Measurements from ENCODE around the gene RLF.

The RLF gene

DNA sequence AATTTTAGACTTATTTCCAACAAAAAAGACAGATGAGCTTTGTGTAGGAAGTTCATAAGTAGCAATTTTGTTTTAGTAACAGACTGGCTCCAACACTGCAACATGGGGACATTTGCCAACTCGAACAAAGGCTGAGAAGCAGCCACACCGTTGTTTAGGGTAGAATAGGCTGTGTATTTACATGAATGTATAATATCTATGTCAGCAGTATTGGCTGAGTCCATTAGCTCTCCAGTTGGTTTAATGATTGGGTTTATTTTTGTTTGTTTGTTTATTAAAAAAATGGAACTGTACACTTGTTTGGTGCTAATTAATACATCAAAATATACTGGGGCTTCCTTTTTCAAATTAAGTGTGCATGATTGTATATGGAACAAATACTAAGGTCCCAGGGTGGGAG is 79.2 kb downstream of the RLF start:
- DNase-seq: no peak

DNA sequence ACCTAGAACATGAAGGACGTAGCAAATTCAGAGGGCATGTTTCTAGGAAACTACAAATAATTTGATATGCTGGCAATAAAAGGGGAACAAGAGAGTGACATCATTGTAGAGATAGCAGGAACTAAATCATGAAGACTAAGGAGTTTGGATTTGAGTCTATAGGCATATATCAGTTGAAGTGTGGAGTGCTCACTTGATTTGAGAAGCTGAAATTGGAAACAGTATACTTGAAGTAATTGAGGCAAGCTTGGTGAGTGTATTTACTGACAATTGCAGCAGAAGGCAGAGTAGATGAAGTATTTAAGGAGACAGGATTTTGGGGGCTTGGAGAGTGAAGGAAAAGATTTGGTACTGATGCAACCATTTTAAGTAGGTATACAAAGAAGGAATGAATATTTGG is 80.2 kb downstream of the RLF start:
- DNase-seq: no peak

DNA sequence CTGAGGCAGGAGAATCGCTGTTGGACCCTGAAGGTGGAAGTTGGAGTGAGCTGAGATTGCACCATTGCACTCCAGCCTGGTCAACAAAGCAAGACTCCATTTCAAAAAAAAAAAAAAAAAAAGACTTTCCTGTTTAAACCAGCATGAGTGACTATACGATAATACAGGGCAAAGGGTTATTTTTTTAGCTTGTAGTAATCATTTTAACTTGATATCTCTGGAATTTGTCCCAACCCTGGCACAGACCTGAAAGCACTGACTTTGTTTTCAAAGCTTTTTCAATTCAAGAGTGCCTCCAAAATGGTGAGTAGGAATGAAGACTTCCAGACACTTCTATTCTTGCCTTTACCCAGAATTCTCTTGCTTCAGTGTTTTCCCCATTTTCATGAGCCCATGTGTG is 82.2 kb downstream of the RLF start:
- no peak for DNase-seq

GRCh38 chr1:40244138-40244744 is 83.1 kb downstream of the RLF start:
- DNase-seq: no peak

GRCh38 chr1:40245686-40246085 is 84.5 kb downstream of the RLF start:
- no peak for DNase-seq

GRCh38 chr1:40247655-40248054 is 86.5 kb downstream of the RLF start, which contains the start of gene TMCO2:
TMCO2 (plus strand) TSS chr1:40247937; CDS start chr1:40247994, 57 bp downstream.
- DNase-seq: no peak

DNA sequence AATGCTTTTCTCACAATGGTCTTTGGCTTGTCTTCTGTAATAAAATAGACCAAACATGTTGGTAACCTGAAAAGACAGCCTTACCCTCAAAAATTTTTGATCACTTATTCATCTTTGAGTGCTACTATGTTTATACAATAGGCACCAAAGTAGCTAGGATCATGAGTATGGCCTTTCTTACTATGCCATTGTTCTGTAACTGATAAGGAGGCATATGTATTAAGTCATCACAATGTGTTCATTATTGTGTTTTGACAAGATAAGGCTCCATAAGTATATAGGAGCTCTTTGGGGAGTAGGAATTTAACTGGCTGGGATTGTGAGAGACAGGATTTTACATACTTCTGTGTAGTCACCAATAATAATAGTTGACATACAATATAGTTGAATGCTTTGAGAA is 87.2 kb downstream of the RLF start:
- DNase-seq: no peak

- no peak for DNase-seq
Observed at GRCh38 chr1:40251456-40251855, 90.3 kb downstream of the RLF start.

- no peak for DNase-seq
Observed at GRCh38 chr1:40252601-40253000, 91.4 kb downstream of the RLF start.

DNA sequence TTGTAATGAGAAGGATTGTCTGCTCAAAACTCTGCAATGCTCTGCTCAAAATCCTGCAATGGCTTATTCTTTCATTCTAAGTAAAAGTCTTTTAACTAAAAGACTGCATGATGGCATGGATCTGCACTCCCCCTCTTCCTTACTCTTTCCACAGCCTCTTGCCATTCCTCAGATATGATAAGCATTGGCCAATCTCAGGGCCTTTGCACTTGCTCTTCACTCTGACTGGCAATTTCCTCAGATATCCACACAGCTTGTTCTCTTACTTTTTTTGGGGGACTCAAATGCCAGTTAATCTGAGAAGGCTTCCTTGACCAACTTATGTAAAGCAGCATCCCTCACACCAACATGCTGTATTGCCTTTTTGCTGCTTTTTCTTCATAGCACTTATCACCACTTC is 94.0 kb downstream of the RLF start:
- DNase-seq: no peak

- no peak for DNase-seq
Observed at GRCh38 chr1:40256401-40257084, 95.4 kb downstream of the RLF start.

DNA sequence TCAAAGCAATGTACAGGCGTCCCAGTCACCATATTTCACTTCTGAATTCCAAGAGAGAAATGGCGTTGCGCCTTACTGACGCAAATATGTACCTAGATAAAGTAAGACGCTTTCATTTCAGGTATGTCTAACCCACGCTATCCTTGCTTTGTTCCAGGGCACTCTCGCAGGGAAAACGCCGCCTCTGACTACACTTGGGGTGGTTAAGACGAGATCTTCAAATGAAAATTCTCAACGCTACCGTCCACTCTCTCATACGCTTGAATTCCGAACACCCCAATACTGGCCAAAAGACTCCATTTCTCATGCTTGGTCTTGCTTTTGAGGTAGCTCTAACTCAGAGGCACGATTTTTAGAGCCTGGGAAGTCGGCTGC is 96.1 kb downstream of the RLF start:
- peak; percentile 86 for DNase-seq

- peak; percentile 90 for DNase-seq
Observed at GRCh38 chr1:40257688-40258444, 96.7 kb downstream of the RLF start, which contains the start of gene ZMPSTE24. ZMPSTE24 (plus strand) TSS chr1:40258236; CDS start chr1:40258272, 36 bp downstream.

DNA sequence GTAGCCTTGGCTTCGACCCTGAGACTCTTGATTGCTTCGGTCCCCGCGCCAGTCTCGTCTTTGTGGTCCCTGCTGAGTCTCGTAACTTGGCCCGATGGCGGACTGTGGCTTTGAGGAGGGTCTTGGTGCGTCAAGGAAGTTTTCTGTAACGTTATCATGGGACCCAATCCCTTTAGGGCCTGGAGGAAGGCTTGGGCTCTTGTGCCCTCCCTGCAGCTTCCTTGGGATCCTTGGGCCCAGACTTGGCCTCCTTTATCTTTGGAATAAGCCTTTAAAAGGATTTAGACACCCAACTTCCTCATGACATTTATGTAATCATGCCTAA is 97.2 kb downstream of the RLF start:
- no peak for DNase-seq

DNA sequence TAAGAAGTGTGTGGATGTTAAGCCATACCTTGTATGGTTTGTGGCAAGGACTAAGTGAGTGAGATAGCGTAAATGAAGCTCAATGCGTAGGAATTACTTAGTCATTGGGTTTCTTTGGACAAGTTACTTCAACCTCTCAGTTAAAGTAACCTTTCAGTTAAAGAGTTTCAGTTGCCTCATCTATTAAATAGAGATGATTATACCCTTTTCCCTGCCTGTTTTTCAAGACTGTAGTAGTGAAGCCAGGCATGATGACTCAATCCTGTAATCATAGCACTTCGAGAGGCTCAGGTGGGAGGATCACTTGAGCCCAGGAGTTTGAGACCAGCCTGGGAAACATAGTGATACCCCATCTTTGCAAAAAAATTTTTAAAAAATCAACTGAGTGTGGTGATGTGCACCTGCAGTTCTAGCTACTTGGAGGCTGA is 103.2 kb downstream of the RLF start:
- DNase-seq: no peak

DNA sequence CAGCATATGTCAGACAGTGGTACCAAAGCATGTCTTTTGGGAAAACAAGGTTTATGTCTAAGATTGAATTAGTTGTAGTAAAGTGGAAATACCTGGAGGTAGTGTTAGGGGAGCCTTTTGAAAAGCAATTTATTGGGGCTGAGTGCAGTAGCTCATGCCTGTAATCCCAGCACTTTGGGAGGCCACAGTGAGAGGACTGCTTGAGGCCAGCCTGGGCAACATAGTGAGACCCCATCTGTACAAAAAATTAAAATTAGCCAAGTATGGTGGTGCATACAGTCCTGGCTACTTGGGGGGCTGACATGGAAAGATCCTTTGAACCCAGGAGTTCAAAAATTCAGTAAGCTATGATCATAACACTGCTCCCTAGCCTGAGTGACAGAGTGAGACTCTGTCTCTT is 104.1 kb downstream of the RLF start:
- no peak for DNase-seq

GRCh38 chr1:40265919-40266318 is 104.7 kb downstream of the RLF start:
- DNase-seq: no peak

DNA sequence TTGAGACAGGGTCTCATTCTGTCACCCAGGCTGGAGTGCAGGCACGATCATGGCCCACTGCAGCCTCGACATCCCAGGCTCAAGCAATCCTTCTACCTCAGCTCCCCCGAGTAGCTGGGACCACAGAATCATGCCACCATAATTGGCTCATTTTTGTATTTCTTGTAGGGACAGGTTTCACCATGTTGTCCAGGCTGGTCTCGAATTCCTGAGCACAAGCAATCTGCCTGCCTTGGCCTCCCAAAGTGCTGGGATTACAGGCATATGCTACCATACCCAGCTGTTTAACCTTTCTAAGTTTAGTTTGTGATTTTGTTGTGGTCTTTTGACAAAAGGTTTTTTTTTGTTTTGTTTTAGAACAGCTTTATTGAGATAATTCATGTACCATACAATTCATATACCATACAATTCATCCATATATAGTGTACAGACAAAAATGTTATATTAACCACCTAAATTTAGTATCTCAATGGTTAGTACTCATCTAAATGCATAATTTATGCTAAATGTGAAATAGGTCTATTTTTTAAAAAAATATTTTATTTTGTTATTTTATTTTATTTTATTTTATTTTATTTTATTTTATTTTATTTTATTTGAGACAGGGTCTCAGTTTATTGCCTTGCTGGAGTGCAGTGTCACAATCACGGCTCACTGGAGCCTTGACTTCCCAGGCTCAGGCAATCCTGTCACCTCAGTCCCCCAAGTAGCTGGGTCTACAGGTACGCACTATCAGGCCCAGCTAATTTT is 105.8 kb downstream of the RLF start:
- DNase-seq: no peak

DNA sequence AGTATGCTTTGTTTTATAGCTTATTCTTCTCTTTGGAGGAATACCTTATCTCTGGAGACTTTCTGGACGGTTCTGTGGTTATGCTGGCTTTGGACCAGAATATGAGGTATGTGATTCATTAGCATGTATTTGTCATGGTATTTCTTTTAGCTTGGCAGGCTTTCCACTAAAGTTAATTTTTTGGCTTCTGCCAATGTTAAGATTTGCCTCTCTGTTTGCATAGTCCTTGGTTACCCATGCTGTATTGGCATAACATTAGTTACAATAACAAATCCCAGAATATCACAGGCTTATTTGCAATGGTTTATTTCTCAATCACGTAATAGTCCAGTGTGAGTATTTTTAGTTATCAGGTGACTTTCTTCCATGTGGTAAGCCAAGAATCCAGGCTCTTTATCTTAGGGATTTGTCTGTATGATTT is 106.6 kb downstream of the RLF start:
- no peak for DNase-seq

GRCh38 chr1:40268211-40268610 is 107.0 kb downstream of the RLF start:
- DNase-seq: no peak

DNA sequence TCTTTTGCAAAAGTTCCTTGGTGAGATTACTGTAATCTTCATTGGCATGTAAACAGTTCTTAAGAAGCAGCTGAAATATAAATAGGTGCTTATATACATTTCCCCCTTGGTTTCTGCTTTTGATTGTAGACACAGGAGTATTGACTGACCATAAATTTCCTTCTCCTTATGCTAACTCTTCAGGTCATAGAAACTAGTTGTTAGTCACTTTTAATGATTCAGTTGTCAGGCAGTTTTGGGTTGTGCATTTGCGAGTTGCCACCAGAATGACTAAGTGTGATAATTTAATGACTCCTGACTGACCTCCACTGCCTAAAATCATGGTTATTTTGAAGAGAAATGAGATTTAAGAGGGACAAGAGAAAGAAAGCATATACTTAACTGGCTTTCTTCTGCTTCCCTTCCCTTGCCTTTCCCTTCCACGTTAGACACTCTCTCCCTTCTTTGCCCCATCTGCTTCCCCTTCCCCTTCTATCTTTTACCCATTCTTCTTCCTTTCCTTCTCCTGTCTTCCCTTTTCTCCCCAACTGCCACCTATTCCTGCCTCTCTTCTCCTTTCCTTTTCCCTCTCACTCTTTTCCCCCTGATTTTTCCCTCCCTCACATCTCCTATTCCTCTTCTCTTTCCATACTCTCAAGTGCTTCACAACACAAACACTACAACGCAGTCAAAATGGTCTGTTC is 109.1 kb downstream of the RLF start:
- no peak for DNase-seq

DNA sequence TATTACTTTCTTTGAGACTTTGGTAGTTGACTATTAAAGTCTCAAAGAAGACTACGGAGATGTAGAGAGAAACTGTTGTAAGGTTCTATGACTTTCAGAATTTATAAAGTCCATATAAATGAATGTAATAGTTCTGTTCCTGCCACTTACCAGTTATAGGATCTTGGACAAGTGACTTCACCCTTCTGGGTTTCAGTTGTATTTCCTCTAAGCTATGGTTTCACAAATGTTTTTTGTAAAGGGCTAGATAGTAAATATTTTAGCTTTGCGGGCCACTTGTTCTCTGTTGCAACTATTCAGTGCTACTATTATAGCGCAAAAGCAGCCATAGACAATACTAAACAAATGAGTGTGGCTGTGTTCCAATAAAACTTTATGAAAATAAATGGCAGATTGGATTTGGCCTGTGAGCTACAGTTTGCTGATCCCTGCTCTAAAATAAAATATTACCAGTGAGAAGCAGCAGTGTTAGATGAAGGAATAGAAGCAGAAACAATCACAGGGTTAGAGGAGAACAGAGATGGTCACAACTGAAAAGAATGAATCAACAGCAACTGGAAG is 111.5 kb downstream of the RLF start:
- no peak for DNase-seq
